PFSK-1 (cell line): Measurements from ENCODE around the gene TIMM23.

ENCODE experiments used
- POLR2AphosphoS5 ChIP-seq: IDR thresholded peaks from 2 replicates; pipeline ENCODE4 v1.6.1; 2012; ENCODE audit warnings: low read depth, mild to moderate bottlenecking, control low read depth, low read length, moderate library complexity
- REST ChIP-seq, 2 experiments: IDR thresholded peaks; 2 replicates each; pipeline versions ENCODE4 v1.6.1 to v1.8.0; 2011 to 2012; ENCODE audit warnings: low read depth in 2 of 2, low read length in 2 of 2, control low read depth in 1 of 2, inconsistent platforms in 1 of 2, mild to moderate bottlenecking in 1 of 2, moderate library complexity in 1 of 2; ENCODE audit not compliant: insufficient read depth in 1 of 2
- SIN3A ChIP-seq: IDR thresholded peaks from 2 replicates; pipeline ENCODE4 v1.6.1; 2012; ENCODE audit warnings: mild to moderate bottlenecking, low read length, moderate library complexity, borderline replicate concordance; ENCODE audit not compliant: insufficient read depth
- TAF1 ChIP-seq: IDR thresholded peaks from 2 replicates; pipeline ENCODE4 v1.6.1; 2012; ENCODE audit warnings: low read length, control low read depth, borderline replicate concordance; ENCODE audit not compliant: insufficient read depth

GRCh38 chr10:46026106-46026505 lies 53.8 kb downstream of the TIMM23 start:
- TF ChIP-seq REST (IDR thresholded peaks at IDR 0.05; ENCODE audit: insufficient read depth in 1 of 2, low read depth in 2 of 2, low read length in 2 of 2) (no peak), POLR2AphosphoS5 (no peak), SIN3A (no peak), TAF1 (no peak)
